ENCODE data around the gene ADGRD1.

Gene ADGRD1

GRCh38 chr12:131008131-131008912 is 54.6 kb downstream of the ADGRD1 start:
- DNase-seq, result no peak

- DNase-seq, result no peak
Measured at GRCh38 chr12:131008913-131009270, 55.2 kb downstream of the ADGRD1 start.

GRCh38 chr12:131009595-131010395 is 56.1 kb downstream of the ADGRD1 start:
- no peak for DNase-seq

- DNase-seq, result no peak
Measured at GRCh38 chr12:131010396-131011131, 56.9 kb downstream of the ADGRD1 start.

- DNase-seq, result no peak
Measured at GRCh38 chr12:131011165-131012079, 57.7 kb downstream of the ADGRD1 start.

- no peak for DNase-seq
Measured at GRCh38 chr12:131012279-131013069, 58.8 kb downstream of the ADGRD1 start.

GRCh38 chr12:131013118-131013517 is 59.4 kb downstream of the ADGRD1 start:
- DNase-seq, result no peak

GRCh38 chr12:131014343-131014742 is 60.6 kb downstream of the ADGRD1 start:
- no peak for DNase-seq

GRCh38 chr12:131015581-131016337 is 62.1 kb downstream of the ADGRD1 start:
- no peak for DNase-seq

- DNase-seq, result no peak
Measured at GRCh38 chr12:131017477-131017991, 63.8 kb downstream of the ADGRD1 start.

- DNase-seq, result no peak
Measured at GRCh38 chr12:131018019-131018620, 64.4 kb downstream of the ADGRD1 start.

GRCh38 chr12:131018808-131019397 is 65.2 kb downstream of the ADGRD1 start:
- no peak for DNase-seq

- no peak for DNase-seq
Measured at GRCh38 chr12:131020326-131021153, 66.8 kb downstream of the ADGRD1 start.

- DNase-seq, result no peak
Measured at GRCh38 chr12:131021154-131021541, 67.4 kb downstream of the ADGRD1 start.

GRCh38 chr12:131024026-131024425 is 70.3 kb downstream of the ADGRD1 start:
- no peak for DNase-seq

- no peak for DNase-seq
Measured at GRCh38 chr12:131024721-131025120, 71.0 kb downstream of the ADGRD1 start.

- no peak for DNase-seq
Measured at GRCh38 chr12:131025234-131025633, 71.5 kb downstream of the ADGRD1 start.

- DNase-seq, result no peak
Measured at GRCh38 chr12:131025939-131026702, 72.4 kb downstream of the ADGRD1 start.

Measured in stimulated activated CD4-positive, alpha-beta T cell treated with anti-CD3 and anti-CD28 coated beads, Interleukin-4, amount 100 ng/mL, for 24 hours (primary cell).